Prostate gland (tissue), 2 donors: Measurements from ENCODE around the gene RSU1. TPM values are rescaled to one million over a fixed set of nuclear protein-coding genes. Genes with fewer than 3 reads are reported as not detected.

Source experiments
- DNase-seq: peaks from one replicate; pipeline ENCODE4 v3.0.0-alpha.2; 2019; ENCODE audit warnings: low spot score
- H3K27ac ChIP-seq, 2 donors: fragments of 200-600 bp; sonication (generic); 2 replicates each; pipeline ENCODE4 v1.5.1; 2017 to 2019
- H3K27me3 ChIP-seq: fragments of 200-600 bp; sonication (generic); replicated peaks from 2 replicates; pipeline ENCODE4 v1.5.1; 2019; ENCODE audit not compliant: insufficient read depth
- H3K36me3 ChIP-seq, 2 donors: fragments of 200-600 bp; sonication (generic); 1 replicate in 1 of 2; 2 replicates in 1 of 2; pipeline versions ENCODE4 v1.5.1 to v1.8.1; 2017 to 2019
- H3K4me1 ChIP-seq: fragments of 200-600 bp; sonication (generic); replicated peaks from 2 replicates; pipeline ENCODE4 v1.5.1; 2019
- H3K4me3 ChIP-seq, 2 donors: fragments of 200-600 bp; sonication (generic); 2 replicates each; pipeline ENCODE4 v1.5.1; 2017 to 2019
- H3K9me3 ChIP-seq: fragments of 200-600 bp; sonication (generic); 2 replicates; pipeline ENCODE4 v1.5.1; 2017
- CTCF ChIP-seq, 4 experiments: fragments of 200-600 bp in 2 of 4; fragments of 450-650 bp in 2 of 4; sonication (generic) in 2 of 4; IDR thresholded peaks; 1 replicate in 3 of 4; 2 replicates in 1 of 4; pipeline ENCODE4 v1.5.1; 2016 to 2019; ENCODE audit warnings: antibody characterized with exemption in 4 of 4, mild to moderate bottlenecking in 2 of 4, moderate library complexity in 2 of 4
- POLR2A ChIP-seq: fragments of 450-650 bp; IDR thresholded peaks from one replicate; pipeline ENCODE4 v1.6.1; 2016; ENCODE audit warnings: antibody characterized with exemption, mild to moderate bottlenecking
- POLR2AphosphoS5 ChIP-seq: sonication (generic); formaldehyde crosslinking; IDR thresholded peaks from one replicate; pipeline ENCODE4 v1.6.1; 2017; ENCODE audit warnings: antibody characterized with exemption
- WGBS: methylation state at CpG from one replicate; pipeline ENCODE4 v1.1.5; 2018; 5-methylcytosine and 5-hydroxymethylcytosine counted together
- intact Hi-C: fragments of 100-400 bp; cut with DNase I; formaldehyde crosslinking; loops from one replicate; pipeline ENCODE4 v1.14.2; 2022
- small RNA-seq, 2 donors: library from RNA; depleted of rRNA; stranded (forward); fragments of <200 nt; gene quantifications; one replicate each; pipeline ENCODE3, GENCODE V24; 2016
- total RNA-seq, 2 donors: library from RNA; depleted of rRNA; stranded (reverse); fragments of >200 nt; gene quantifications; one replicate each; pipeline ENCODE4 v1.1.0, GENCODE V29; 2016

RSU1 gene
- total RNA-seq, 2 donors from 2014 or later, result 32.2 to 49.3 TPM

- Histone ChIP-seq H3K9me3 (no peaks in the 10 kb centered on the region), H3K36me3 (no peaks in the 10 kb centered on the region), H3K4me1 (no peaks in the 10 kb centered on the region), H3K27ac (no peak overlapping the region), H3K27me3 (no peaks in the 10 kb centered on the region), H3K4me3 (no peak overlapping the region)
- TF ChIP-seq POLR2AphosphoS5, result no peak
- no peak for TF ChIP-seq CTCF (IDR thresholded peaks at IDR 0.05)
- no peak for TF ChIP-seq POLR2A
- intact Hi-C loops, result no loop called here
- WGBS, result 33% methylated on average over 3 of the region's 3 CpGs
- DNase-seq, result peak; percentile 17
These were observed 273.1 kb downstream of the RSU1 start for GRCh38 chr10:16544099-16544498.

Small RNAs within 50 kb of the gene (small RNA-seq; reads per million reads assigned to genes)
- 0 reads per million in 2 donors for gene RF02271
